Adipocyte (in vitro differentiated cells): Measurements from ENCODE around the gene ARHGEF9.
"Not testable (repeated sequence)": the region's sequence is repeated elsewhere in the genome, so short reads cannot be mapped to it uniquely, and the experiment has no call there.

Source experiments
- DNase-seq: peaks from one replicate; pipeline ENCODE4 v3.0.0-alpha.2; 2015; ENCODE audit warnings: low read depth
- H3K27me3 ChIP-seq: replicated peaks from 2 replicates; pipeline ENCODE4 v1.7.0; 2013; ENCODE audit warnings: mild to moderate bottlenecking, low read length, moderate library complexity; ENCODE audit not compliant: control insufficient read depth, insufficient read depth
- H3K36me3 ChIP-seq: 2 replicates; pipeline ENCODE4 v1.7.0; 2013; ENCODE audit warnings: low read length, mild to moderate bottlenecking, moderate library complexity; ENCODE audit not compliant: control insufficient read depth, insufficient read depth, severe bottlenecking
- H3K4me1 ChIP-seq: 2 replicates; pipeline ENCODE4 v1.7.0; 2013; ENCODE audit warnings: mild to moderate bottlenecking, low read length, moderate library complexity; ENCODE audit not compliant: control insufficient read depth, insufficient read depth
- H3K4me3 ChIP-seq: 2 replicates; pipeline ENCODE4 v1.7.0; 2013; ENCODE audit warnings: mild to moderate bottlenecking, low read length, moderate library complexity
- H3K9ac ChIP-seq: 2 replicates; pipeline ENCODE4 v1.7.0; 2013; ENCODE audit warnings: mild to moderate bottlenecking, low read length, moderate library complexity
- H3K9me3 ChIP-seq: 2 replicates; pipeline ENCODE4 v1.7.0; 2013; ENCODE audit warnings: mild to moderate bottlenecking, low read length, moderate library complexity; ENCODE audit not compliant: control insufficient read depth

Gene ARHGEF9

GRCh38 chrX:63661676-63662075 is 123.3 kb downstream of the ARHGEF9 start:
- DNase-seq, result no peak
- Histone ChIP-seq H3K9ac (no peak overlapping the region), H3K4me1 (peaks cover 36% of the 10 kb centered on the region), H3K36me3 (no peaks in the 10 kb centered on the region), H3K9me3 (peaks cover 2% of the 10 kb centered on the region), H3K4me3 (no peak overlapping the region), H3K27me3 (peaks cover 3% of the 10 kb centered on the region)

DNA sequence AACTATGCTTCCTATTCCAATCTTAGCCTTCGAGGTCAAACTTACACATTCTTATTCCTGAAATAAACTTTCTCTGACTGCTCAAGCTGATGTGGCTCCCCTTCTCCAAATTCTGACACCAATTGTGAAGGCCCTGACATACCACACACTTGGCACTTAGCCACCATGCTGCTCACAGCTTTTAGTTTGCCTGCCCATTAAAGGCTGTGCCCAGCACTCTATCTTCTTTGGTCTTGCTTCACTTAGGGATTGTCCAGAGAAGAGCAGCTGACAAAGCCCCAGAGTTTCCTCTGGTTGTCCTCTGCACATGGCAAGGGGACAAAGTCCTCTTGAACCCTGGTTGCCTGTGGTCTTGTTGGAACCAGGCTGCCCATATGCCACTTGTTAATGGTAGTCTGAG is 126.1 kb downstream of the ARHGEF9 start:
- Histone ChIP-seq H3K9ac (no peak overlapping the region), H3K4me3 (no peak overlapping the region), H3K36me3 (no peaks in the 10 kb centered on the region), H3K9me3 (no peaks in the 10 kb centered on the region), H3K27me3 (peaks cover 7% of the 10 kb centered on the region), H3K4me1 (peaks cover 36% of the 10 kb centered on the region)
- no peak for DNase-seq

DNA sequence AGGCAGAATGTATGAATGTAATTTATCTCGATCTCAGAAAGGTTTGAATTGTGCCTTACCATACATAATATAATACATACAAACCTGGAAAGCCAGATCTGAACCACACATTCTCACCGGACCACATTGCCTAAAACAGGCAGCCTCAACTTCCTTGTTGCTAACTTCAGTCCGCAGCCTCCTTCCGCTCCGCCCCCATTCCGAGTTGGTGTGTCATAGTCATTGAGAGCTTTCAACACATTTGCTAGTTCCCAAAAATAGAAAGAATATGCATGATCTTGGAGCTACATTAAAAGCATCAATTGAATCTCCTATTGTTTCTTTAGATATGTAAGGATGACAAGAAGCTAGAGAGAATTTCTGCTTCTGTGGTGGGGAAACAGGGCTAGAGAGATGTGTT is 127.2 kb downstream of the ARHGEF9 start:
- Histone ChIP-seq H3K9me3 (peaks cover under 1% of the 10 kb centered on the region), H3K4me3 (peak overlapping the region; percentile 30), H3K9ac (no peak overlapping the region), H3K36me3 (no peaks in the 10 kb centered on the region), H3K4me1 (peaks cover 36% of the 10 kb centered on the region), H3K27me3 (peaks cover 7% of the 10 kb centered on the region)
- peak; percentile 63 for DNase-seq

GRCh38 chrX:63656871-63657580 is 128.0 kb downstream of the ARHGEF9 start:
- no peaks in the 10 kb centered on the region for H3K36me3 ChIP-seq
- H3K9ac ChIP-seq, result peak overlapping the region; percentile 30
- peak overlapping the region; percentile 30 for H3K4me3 ChIP-seq
- H3K9me3 ChIP-seq, result peaks cover 3% of the 10 kb centered on the region
- peaks cover 35% of the 10 kb centered on the region for H3K4me1 ChIP-seq
- H3K27me3 ChIP-seq, result peaks cover 7% of the 10 kb centered on the region
- DNase-seq, result peak; percentile 39

DNA sequence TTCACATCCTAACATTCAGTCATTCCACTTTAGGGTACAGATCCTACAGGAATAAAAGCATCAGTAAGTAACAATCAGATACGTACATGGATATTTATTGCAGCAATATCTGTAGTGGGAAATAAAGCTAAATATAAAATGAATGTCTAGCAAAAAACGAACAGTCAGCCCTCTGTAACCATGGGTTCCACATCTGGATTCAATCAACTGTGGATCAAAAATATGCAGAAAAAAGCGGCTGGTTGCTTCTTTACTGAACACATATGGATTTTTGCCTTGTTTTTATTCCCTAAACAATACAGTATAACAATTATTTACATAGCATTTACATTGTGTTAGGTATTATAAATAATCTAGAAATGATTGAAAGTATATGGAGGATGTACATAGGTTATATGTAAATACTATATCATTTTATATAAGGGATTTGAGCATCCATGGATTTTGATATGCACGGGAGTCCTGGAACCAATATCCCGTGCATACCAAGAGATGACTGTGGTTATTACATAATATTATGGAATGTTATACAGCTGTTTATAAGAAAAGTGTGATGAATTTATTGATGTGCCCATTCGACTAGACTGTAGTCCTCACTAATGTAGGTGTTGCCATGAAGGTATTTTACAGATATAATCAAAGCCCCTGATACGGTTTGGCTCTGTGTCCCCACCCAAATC is 132.8 kb downstream of the ARHGEF9 start:
- H3K9ac ChIP-seq, result no peak overlapping the region
- H3K9me3 ChIP-seq, result peaks cover 3% of the 10 kb centered on the region
- peak; percentile 77 for DNase-seq
- H3K4me1 ChIP-seq, result peaks cover 3% of the 10 kb centered on the region
- H3K4me3 ChIP-seq, result no peak overlapping the region
- H3K27me3 ChIP-seq, result peaks cover 4% of the 10 kb centered on the region
- H3K36me3 ChIP-seq, result no peaks in the 10 kb centered on the region

DNA sequence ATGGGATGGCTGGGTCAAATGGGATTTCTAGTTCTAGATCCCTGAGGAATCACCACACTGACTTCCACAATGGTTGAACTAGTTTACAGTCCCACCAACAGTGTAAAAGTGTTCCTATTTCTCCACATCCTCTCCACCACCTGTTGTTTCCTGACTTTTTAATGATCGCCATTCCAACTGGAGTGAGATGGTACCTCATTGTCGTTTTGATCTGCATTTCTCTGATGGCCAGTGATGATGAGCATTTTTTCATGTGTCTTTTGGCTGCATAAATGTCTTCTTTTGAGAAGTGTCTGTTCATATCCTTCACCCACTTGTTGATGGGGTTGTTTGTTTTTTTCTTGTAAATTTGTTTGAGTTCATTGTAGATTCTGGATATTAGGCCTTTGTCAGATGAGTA is 139.3 kb downstream of the ARHGEF9 start:
- H3K9ac ChIP-seq, H3K4me1 ChIP-seq, H3K36me3 ChIP-seq, DNase-seq, H3K27me3 ChIP-seq, H3K4me3 ChIP-seq, H3K9me3 ChIP-seq: not testable (repeated sequence)

DNA sequence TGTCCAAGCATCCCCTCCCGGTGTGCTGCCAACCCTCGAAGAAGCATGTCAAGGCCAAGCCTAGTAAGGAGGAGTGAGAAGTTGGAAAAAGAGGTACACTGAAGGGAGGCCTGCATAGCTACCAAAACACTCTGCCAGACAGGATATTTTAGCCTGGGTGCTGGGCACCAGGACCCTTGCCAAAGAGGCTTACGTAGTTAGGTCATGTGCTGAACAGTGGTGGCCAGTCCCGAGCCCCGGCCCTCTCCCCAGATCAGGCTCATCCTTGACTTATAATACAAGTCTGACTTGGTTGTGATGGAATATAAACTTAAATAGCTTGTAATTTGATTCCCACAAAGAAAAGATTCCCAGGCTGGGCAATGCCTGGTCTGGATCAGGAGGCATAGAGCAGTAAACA is 149.3 kb downstream of the ARHGEF9 start:
- Histone ChIP-seq H3K9ac (no peak overlapping the region), H3K4me3 (no peak overlapping the region), H3K36me3 (peaks cover 3% of the 10 kb centered on the region), H3K9me3 (peaks cover 14% of the 10 kb centered on the region), H3K4me1 (no peaks in the 10 kb centered on the region), H3K27me3 (no peaks in the 10 kb centered on the region)
- no peak for DNase-seq

DNA sequence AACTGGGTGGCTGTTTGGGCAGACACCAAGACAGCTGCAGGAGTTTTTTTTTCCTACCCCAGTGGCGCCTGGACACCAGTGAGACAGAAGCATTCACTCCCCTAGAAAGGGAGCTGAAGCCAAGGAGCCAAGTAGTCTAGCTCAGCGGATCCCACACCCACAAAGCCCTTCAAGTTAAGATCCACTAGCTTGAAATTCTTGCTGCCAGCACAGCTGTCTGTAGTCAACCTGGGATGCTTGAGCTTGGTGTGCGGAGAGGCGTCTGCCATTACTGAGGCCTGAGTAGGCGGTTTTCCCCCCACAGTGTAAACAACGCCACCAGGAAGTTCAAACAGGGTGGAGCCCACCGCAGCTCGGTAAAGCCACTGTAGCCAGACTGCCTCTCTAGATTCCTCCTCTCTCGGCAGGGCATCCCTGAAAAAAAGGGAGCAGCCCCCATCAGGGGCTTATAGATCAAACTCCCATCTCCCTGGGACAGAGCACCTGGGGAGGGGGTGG is 171.4 kb downstream of the ARHGEF9 start:
- no peak for DNase-seq
- H3K9me3 ChIP-seq, result peaks cover 7% of the 10 kb centered on the region
- H3K4me3 ChIP-seq, result no peak overlapping the region
- no peaks in the 10 kb centered on the region for H3K36me3 ChIP-seq
- H3K9ac ChIP-seq, result no peak overlapping the region
- no peaks in the 10 kb centered on the region for H3K4me1 ChIP-seq
- no peaks in the 10 kb centered on the region for H3K27me3 ChIP-seq

- no peak overlapping the region for H3K4me3 ChIP-seq
- no peaks in the 10 kb centered on the region for H3K36me3 ChIP-seq
- H3K27me3 ChIP-seq, result no peaks in the 10 kb centered on the region
- no peak overlapping the region for H3K9ac ChIP-seq
- H3K4me1 ChIP-seq, result no peaks in the 10 kb centered on the region
- H3K9me3 ChIP-seq, result no peaks in the 10 kb centered on the region
- DNase-seq, result no peak
Measured at GRCh38 chrX:63585936-63586335, 199.1 kb downstream of the ARHGEF9 start.
